GM19328 (cell line): ENCODE results near the gene CEP78.
A peak's percentile ranks its signal among the peaks of the same experiment; 100 is the strongest.
"Not testable (repeated sequence)": the region's sequence is repeated elsewhere in the genome, so short reads cannot be mapped to it uniquely, and the experiment has no call there.

Source experiments
- ATAC-seq: cut with Tn5 transposase; IDR thresholded peaks from one replicate; pipeline ENCODE4 v1.9.1; 2021; ENCODE audit warnings: mild to moderate bottlenecking, moderate library complexity; ENCODE audit not compliant: unreplicated experiment

The CEP78 gene

GRCh38 chr9:78235762-78236550, at the start of gene CEP78:
Gene CEP78 (plus strand): TSS chr9:78236075. CDS start chr9:78236351, 276 bp downstream.
- ATAC-seq: peak; percentile 97

GRCh38 chr9:78187763-78188484, 48.0 kb upstream of the CEP78 start:
- ATAC-seq: no peak

GRCh38 chr9:78188594-78188993, 47.3 kb upstream of the CEP78 start:
- ATAC-seq: no peak

- no peak for ATAC-seq
Measured at GRCh38 chr9:78189001-78189400, 46.9 kb upstream of the CEP78 start.

- ATAC-seq: no peak
Measured at GRCh38 chr9:78189461-78189860, 46.4 kb upstream of the CEP78 start.

- ATAC-seq: no peak
Measured at GRCh38 chr9:78191931-78192330, 43.9 kb upstream of the CEP78 start.

- no peak for ATAC-seq
Measured at GRCh38 chr9:78196258-78196657, 39.6 kb upstream of the CEP78 start.

GRCh38 chr9:78201158-78201777, 34.6 kb upstream of the CEP78 start:
- ATAC-seq: peak; percentile 61

- ATAC-seq: no peak
Measured at GRCh38 chr9:78207319-78207718, 28.6 kb upstream of the CEP78 start.

- no peak for ATAC-seq
Measured at GRCh38 chr9:78207901-78208300, 28.0 kb upstream of the CEP78 start.

- no peak for ATAC-seq
Measured at GRCh38 chr9:78209127-78209526, 26.7 kb upstream of the CEP78 start.

GRCh38 chr9:78210841-78211301, 25.0 kb upstream of the CEP78 start:
- peak; percentile 68 for ATAC-seq

- no peak for ATAC-seq
Measured at GRCh38 chr9:78212868-78213267, 23.0 kb upstream of the CEP78 start.

- ATAC-seq: no peak
Measured at GRCh38 chr9:78213712-78214111, 22.2 kb upstream of the CEP78 start.

- no peak for ATAC-seq
Measured at GRCh38 chr9:78214492-78214891, 21.4 kb upstream of the CEP78 start.

- ATAC-seq: no peak
Measured at GRCh38 chr9:78215706-78216105, 20.2 kb upstream of the CEP78 start.

GRCh38 chr9:78218890-78219289, 17.0 kb upstream of the CEP78 start:
- no peak for ATAC-seq

- ATAC-seq: no peak
Measured at GRCh38 chr9:78221425-78221824, 14.4 kb upstream of the CEP78 start.

- ATAC-seq: not testable (repeated sequence)
Measured at GRCh38 chr9:78221841-78222240, 14.0 kb upstream of the CEP78 start.

GRCh38 chr9:78230761-78231160, 5.1 kb upstream of the CEP78 start:
- no peak for ATAC-seq

- not testable (repeated sequence) for ATAC-seq
Measured at GRCh38 chr9:78232471-78232870, 3.4 kb upstream of the CEP78 start.

GRCh38 chr9:78234810-78235209, 1.1 kb upstream of the CEP78 start:
- ATAC-seq: no peak
